Osteocyte (in vitro differentiated cells): ENCODE results near the gene AKIRIN2. TPM values are rescaled to one million over a fixed set of nuclear protein-coding genes. Genes with fewer than 3 reads are reported as not detected.

ENCODE experiments used
- DNase-seq: peaks from one replicate; pipeline ENCODE4 v3.0.0; 2021; ENCODE audit warnings: mixed read lengths; ENCODE audit not compliant: unreplicated experiment; ENCODE audit errors: extremely low spot score
- H3K27ac Mint-ChIP-seq: one replicate; pipeline ENCODE4 v1.8.0; 2021; ENCODE audit warnings: mild to moderate bottlenecking, mixed read lengths; ENCODE audit not compliant: unreplicated experiment
- H3K27me3 Mint-ChIP-seq: one replicate; pipeline ENCODE4 v1.8.0; 2021; ENCODE audit warnings: mixed read lengths; ENCODE audit not compliant: unreplicated experiment
- H3K36me3 Mint-ChIP-seq: one replicate; pipeline ENCODE4 v1.8.0; 2021; ENCODE audit warnings: mixed read lengths; ENCODE audit not compliant: unreplicated experiment
- H3K4me1 Mint-ChIP-seq: one replicate; pipeline ENCODE4 v1.8.0; 2021; ENCODE audit warnings: mixed read lengths; ENCODE audit not compliant: unreplicated experiment
- H3K4me3 Mint-ChIP-seq: one replicate; pipeline ENCODE4 v1.8.0; 2021; ENCODE audit warnings: mild to moderate bottlenecking, moderate library complexity, mixed read lengths; ENCODE audit not compliant: unreplicated experiment
- H3K9me3 Mint-ChIP-seq: one replicate; pipeline ENCODE4 v1.8.0; 2021; ENCODE audit warnings: mixed read lengths; ENCODE audit not compliant: unreplicated experiment
- total RNA-seq: library from RNA; stranded (reverse); gene quantifications from 2 replicates; pipeline ENCODE4 v1.2.1, GENCODE V29; 2021
- TF ChIP-seq, protein P1 (sequence below): fragments of 200-600 bp; sonication (generic); IDR thresholded peaks from 2 replicates; pipeline ENCODE4 v1.5.0; 2021; ENCODE audit warnings: antibody characterized with exemption, mild to moderate bottlenecking, moderate library complexity

Gene AKIRIN2
- total RNA-seq, 1 donor from 2014 or later = 68.1 TPM

DNA sequence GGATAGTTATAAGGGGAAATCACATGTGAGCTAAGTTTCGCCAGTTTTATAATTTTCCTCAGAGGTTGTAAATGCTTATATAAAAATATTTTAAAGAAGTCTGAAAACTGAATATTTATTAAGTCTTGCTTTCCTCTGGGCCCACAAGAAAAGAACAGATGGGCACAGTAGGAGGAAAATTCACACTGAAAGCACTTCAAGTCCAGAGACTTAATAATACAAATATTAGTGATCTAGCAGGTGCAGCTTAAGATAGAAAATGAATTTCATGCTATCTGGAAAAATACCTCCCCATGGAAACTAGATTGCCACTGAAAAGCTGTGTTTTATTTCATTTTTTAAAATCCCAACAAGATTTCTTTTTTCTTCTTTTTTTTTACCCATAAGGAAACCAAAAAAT, 64.9 kb downstream of the AKIRIN2 start:
- Mint-ChIP-seq H3K4me3 (no peak overlapping the region), H3K27ac (no peak overlapping the region), H3K27me3 (no peaks in the 10 kb centered on the region), H3K36me3 (peaks cover 25% of the 10 kb centered on the region), H3K4me1 (no peaks in the 10 kb centered on the region), H3K9me3 (no peaks in the 10 kb centered on the region)
- TF ChIP-seq, protein P1, sequence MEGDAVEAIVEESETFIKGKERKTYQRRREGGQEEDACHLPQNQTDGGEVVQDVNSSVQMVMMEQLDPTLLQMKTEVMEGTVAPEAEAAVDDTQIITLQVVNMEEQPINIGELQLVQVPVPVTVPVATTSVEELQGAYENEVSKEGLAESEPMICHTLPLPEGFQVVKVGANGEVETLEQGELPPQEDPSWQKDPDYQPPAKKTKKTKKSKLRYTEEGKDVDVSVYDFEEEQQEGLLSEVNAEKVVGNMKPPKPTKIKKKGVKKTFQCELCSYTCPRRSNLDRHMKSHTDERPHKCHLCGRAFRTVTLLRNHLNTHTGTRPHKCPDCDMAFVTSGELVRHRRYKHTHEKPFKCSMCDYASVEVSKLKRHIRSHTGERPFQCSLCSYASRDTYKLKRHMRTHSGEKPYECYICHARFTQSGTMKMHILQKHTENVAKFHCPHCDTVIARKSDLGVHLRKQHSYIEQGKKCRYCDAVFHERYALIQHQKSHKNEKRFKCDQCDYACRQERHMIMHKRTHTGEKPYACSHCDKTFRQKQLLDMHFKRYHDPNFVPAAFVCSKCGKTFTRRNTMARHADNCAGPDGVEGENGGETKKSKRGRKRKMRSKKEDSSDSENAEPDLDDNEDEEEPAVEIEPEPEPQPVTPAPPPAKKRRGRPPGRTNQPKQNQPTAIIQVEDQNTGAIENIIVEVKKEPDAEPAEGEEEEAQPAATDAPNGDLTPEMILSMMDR = no peak
- DNase-seq = no peak

GRCh38 chr6:87636315-87636714, 65.7 kb downstream of the AKIRIN2 start:
- peaks cover 25% of the 10 kb centered on the region for H3K36me3 Mint-ChIP-seq
- H3K4me3 Mint-ChIP-seq = no peak overlapping the region
- H3K9me3 Mint-ChIP-seq = no peaks in the 10 kb centered on the region
- H3K27ac Mint-ChIP-seq = no peak overlapping the region
- no peaks in the 10 kb centered on the region for H3K27me3 Mint-ChIP-seq
- no peak for DNase-seq
- TF ChIP-seq, protein P1 = no peak
- no peaks in the 10 kb centered on the region for H3K4me1 Mint-ChIP-seq

DNA sequence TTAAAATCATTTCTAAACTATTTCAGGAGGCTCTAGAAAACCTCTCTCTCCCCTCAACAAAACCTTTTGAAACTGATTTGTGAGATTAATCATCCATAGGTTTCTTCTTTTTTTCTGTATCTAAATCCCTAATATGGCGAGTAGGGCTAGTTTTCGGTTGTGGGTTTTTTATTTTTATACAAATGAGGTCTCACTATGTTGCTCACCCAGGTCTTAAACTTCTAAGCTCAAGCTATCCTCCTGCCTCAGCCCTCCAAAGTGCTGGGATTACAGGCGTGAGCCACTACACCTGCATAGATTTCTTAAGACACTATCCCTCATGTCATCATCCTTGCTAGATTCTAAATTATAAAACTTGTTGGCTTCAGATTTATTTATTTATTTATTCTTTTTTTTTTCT, 68.2 kb downstream of the AKIRIN2 start:
- Mint-ChIP-seq H3K4me3 (no peak overlapping the region), H3K9me3 (no peaks in the 10 kb centered on the region), H3K27ac (no peak overlapping the region), H3K27me3 (no peaks in the 10 kb centered on the region), H3K4me1 (peaks cover 3% of the 10 kb centered on the region), H3K36me3 (peaks cover 22% of the 10 kb centered on the region)
- DNase-seq = no peak
- TF ChIP-seq, protein P1 = no peak

DNA sequence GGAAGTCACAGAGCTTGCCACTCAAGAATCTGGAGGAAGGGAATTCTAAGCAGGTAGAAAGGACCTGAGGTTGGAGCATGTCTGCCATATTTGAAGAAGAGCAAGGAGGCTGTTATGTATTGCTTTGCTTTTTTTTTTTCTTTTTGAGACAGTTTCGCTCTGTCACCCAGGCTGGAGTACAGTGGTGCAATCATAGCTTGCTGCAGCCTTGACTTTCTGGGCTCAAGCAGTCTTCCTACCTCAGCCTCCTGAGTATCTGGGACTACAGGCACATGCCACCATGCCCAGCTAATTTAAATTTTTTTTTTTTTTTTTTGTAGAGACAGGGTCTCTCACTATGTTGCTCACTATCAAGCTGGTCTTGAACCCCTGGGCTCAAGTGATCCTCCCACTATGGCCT, 71.3 kb downstream of the AKIRIN2 start:
- Mint-ChIP-seq H3K27ac (no peak overlapping the region), H3K27me3 (no peaks in the 10 kb centered on the region), H3K4me1 (peaks cover 3% of the 10 kb centered on the region), H3K9me3 (no peaks in the 10 kb centered on the region), H3K4me3 (no peak overlapping the region), H3K36me3 (peaks cover 12% of the 10 kb centered on the region)
- no peak for DNase-seq
- TF ChIP-seq, protein P1 = no peak

DNA sequence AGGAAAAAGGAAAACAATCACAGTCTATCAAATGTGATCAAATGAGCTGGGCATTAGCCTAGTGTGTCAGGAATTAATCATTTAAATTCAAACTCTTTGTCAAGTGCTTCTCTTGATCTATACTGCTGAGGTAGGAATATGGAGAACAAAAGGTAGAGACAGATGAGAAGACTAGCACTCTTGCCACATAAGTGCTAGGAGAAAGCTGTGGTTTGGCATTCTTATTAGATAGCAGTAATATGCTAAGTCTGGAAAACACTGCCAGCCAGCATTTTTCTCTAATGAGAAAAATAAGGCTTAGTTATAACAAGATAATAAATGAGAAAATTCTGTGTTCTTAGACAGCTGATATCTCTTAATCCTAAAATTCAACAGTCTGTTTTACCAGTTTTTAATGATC, 73.2 kb downstream of the AKIRIN2 start:
- Mint-ChIP-seq H3K4me3 (no peak overlapping the region), H3K36me3 (peaks cover 14% of the 10 kb centered on the region), H3K4me1 (peaks cover 3% of the 10 kb centered on the region), H3K27me3 (no peaks in the 10 kb centered on the region), H3K9me3 (no peaks in the 10 kb centered on the region), H3K27ac (no peak overlapping the region)
- TF ChIP-seq, protein P1 = no peak
- DNase-seq = no peak
